Type B pancreatic cell (in vitro differentiated cells): Measurements from ENCODE around the gene LLPH. TPM values are rescaled to one million over a fixed set of nuclear protein-coding genes. Genes with fewer than 3 reads are reported as not detected.

ENCODE experiments used
- DNase-seq: peaks from one replicate; pipeline ENCODE4 v3.0.0; 2021; ENCODE audit warnings: mixed read lengths; ENCODE audit not compliant: unreplicated experiment; ENCODE audit errors: extremely low spot score
- H3K27ac Mint-ChIP-seq: 2 replicates; pipeline ENCODE4 v1.8.0; 2021; ENCODE audit warnings: mild to moderate bottlenecking, mixed read lengths
- H3K27me3 Mint-ChIP-seq: 2 replicates; pipeline ENCODE4 v1.8.0; 2021; ENCODE audit warnings: mixed read lengths
- H3K36me3 Mint-ChIP-seq: 2 replicates; pipeline ENCODE4 v1.8.0; 2021; ENCODE audit warnings: mixed read lengths
- H3K4me1 Mint-ChIP-seq: one replicate; pipeline ENCODE4 v1.8.0; 2021; ENCODE audit warnings: mixed read lengths; ENCODE audit not compliant: unreplicated experiment
- H3K4me3 Mint-ChIP-seq: 2 replicates; pipeline ENCODE4 v1.8.0; 2021; ENCODE audit warnings: mild to moderate bottlenecking, mixed read lengths
- H3K9me3 Mint-ChIP-seq: 2 replicates; pipeline ENCODE4 v1.8.0; 2021; ENCODE audit warnings: mixed read lengths
- total RNA-seq: library from RNA; stranded (reverse); gene quantifications from 2 replicates; pipeline ENCODE4 v1.2.1, GENCODE V29; 2021; ENCODE audit warnings: low replicate concordance
- TF ChIP-seq, protein P1 (sequence below): fragments of 200-600 bp; sonication (generic); conservative IDR thresholded peaks from 2 replicates; pipeline ENCODE4 v1.5.0; 2021; ENCODE audit warnings: antibody characterized with exemption, mild to moderate bottlenecking

LLPH gene
- total RNA-seq, 1 donor from 2014 or later = 26.3 TPM

DNA sequence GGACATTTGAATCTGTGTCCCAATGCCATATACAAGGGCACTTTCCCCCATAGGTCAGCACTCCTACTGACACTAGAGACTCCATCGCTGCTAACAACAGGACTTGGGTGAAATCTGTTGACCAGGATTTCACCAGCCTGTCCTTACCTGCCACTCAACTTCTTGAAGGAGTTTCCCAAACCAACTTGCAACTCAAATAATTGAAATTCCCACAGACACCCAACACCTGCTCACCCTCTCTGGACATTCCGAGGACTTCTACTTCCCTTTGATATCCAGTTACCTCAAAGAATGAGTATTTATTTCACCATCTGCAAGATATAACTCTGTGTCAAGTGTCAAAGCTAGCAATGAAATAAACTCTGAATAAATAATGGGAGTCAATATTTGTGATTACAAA, 44.6 kb downstream of the LLPH start:
- no peaks in the 10 kb centered on the region for H3K9me3 Mint-ChIP-seq
- no peak overlapping the region for H3K27ac Mint-ChIP-seq
- no peak overlapping the region for H3K4me3 Mint-ChIP-seq
- peaks cover 9% of the 10 kb centered on the region for H3K4me1 Mint-ChIP-seq
- TF ChIP-seq, protein P1, sequence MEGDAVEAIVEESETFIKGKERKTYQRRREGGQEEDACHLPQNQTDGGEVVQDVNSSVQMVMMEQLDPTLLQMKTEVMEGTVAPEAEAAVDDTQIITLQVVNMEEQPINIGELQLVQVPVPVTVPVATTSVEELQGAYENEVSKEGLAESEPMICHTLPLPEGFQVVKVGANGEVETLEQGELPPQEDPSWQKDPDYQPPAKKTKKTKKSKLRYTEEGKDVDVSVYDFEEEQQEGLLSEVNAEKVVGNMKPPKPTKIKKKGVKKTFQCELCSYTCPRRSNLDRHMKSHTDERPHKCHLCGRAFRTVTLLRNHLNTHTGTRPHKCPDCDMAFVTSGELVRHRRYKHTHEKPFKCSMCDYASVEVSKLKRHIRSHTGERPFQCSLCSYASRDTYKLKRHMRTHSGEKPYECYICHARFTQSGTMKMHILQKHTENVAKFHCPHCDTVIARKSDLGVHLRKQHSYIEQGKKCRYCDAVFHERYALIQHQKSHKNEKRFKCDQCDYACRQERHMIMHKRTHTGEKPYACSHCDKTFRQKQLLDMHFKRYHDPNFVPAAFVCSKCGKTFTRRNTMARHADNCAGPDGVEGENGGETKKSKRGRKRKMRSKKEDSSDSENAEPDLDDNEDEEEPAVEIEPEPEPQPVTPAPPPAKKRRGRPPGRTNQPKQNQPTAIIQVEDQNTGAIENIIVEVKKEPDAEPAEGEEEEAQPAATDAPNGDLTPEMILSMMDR = no peak
- no peaks in the 10 kb centered on the region for H3K36me3 Mint-ChIP-seq
- peaks cover 4% of the 10 kb centered on the region for H3K27me3 Mint-ChIP-seq
- DNase-seq = no peak

DNA sequence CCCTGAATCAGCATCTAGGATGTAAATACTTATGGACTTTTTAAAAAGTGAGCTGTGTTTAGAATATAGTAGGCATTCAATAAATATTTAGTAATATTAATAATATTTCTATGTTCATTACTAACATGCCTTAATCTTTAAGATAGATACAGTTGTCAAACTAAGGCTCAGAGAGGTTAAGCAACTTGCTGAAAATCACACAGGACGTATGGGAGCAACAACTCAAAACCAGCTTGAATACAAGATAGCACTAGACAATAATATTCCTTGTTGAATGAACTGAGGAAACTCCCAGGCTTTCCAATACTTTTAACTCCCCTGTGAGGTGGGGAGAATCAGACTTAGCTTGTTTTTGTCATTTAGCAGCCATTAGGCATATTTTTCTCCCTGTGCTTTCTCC, 45.3 kb downstream of the LLPH start:
- Mint-ChIP-seq H3K4me1 (peaks cover 9% of the 10 kb centered on the region), H3K36me3 (no peaks in the 10 kb centered on the region), H3K9me3 (no peaks in the 10 kb centered on the region)

DNA sequence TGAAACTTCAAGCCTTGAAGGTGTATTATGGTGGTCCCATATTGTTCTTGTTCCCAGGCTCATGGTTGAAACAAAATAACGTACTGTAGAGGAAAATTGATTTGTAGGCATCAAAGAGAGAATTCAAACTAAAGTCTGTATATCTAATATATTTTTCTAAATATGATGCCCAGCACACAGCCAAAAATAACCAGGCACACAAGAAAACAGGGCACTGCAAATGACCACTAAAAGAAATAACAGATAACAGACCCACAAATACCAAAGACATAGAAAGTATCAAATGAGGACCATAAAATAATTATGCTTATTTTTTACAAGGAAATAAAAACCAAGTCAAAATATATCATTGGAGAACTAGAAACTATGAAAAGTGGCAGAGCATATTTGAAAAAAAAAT, 46.8 kb downstream of the LLPH start:
- H3K36me3 Mint-ChIP-seq = no peaks in the 10 kb centered on the region
- H3K9me3 Mint-ChIP-seq = no peaks in the 10 kb centered on the region
- no peak overlapping the region for H3K27ac Mint-ChIP-seq
- DNase-seq = no peak
- H3K27me3 Mint-ChIP-seq = peaks cover 4% of the 10 kb centered on the region
- H3K4me1 Mint-ChIP-seq = peaks cover 9% of the 10 kb centered on the region
- TF ChIP-seq, protein P1 = no peak
- no peak overlapping the region for H3K4me3 Mint-ChIP-seq

More for the DNA sequence above, 45.3 kb downstream of the LLPH start:
- Mint-ChIP-seq H3K27me3 (peaks cover 4% of the 10 kb centered on the region), H3K27ac (no peak overlapping the region), H3K4me3 (no peak overlapping the region)
- TF ChIP-seq, protein P1 = no peak
- DNase-seq = no peak

DNA sequence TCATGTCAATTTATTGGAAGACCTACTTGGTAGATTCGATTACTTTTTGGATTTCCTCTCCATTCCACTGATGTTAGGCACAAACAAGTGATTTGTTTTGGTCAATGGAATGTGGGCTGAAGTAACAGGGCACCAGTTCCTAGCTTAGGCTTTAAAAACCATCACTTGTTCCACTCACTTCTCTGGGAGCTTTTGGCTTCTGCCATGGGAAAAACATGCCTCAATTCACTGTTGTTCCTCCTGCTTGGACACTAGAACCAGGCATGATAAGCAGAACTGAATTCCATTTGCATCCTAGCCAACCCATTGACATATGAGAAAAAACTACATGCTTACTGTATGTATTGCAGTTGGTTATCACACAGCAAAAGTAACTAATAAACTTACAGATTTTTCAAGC, 47.8 kb downstream of the LLPH start:
- Mint-ChIP-seq H3K9me3 (no peaks in the 10 kb centered on the region), H3K4me3 (no peak overlapping the region), H3K4me1 (peaks cover 9% of the 10 kb centered on the region), H3K36me3 (no peaks in the 10 kb centered on the region), H3K27ac (no peak overlapping the region), H3K27me3 (peaks cover 4% of the 10 kb centered on the region)
- TF ChIP-seq, protein P1 = no peak
- DNase-seq = no peak

DNA sequence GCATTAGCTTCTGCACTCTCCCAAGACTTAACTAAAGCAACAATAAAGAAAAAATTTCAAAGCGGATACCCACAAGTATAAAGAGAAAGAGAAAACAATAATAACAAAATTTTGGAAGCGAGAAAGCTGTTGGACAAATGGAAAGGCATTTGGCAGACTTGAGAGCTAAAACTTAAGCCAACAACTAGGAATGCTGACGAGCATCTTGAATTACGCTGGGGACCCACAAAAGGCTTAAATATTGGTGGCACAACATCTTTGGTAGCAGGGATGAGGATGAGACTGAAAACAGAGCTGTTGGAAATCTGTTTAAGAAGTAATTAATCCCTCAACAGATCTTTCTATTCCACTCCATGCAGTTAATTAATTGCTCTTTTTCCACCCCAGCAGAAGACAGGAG, 49.8 kb downstream of the LLPH start:
- TF ChIP-seq, protein P1 = no peak
- H3K27me3 Mint-ChIP-seq = no peaks in the 10 kb centered on the region

DNA sequence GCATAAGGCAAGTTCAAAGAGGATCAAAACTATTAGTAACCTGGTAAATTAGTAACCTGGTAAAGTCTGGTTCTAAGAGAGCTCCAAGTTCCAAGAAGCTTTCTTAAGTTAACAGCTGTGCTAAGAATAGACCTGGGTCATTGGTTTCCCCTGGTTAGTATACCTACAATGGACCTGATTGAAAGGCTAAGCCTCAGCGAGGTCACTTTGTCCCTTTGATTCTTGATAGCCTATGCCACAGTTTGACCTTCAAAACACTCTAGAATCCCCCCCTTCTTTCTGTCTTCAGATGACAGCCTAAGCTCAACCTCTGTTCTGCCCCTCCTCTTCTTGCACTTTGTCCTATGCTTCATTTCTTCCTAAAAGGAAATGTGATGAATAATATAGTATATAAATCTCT, 53.0 kb downstream of the LLPH start:
- TF ChIP-seq, protein P1 = no peak
- H3K36me3 Mint-ChIP-seq = no peaks in the 10 kb centered on the region
- H3K9me3 Mint-ChIP-seq = no peaks in the 10 kb centered on the region
- no peak overlapping the region for H3K4me3 Mint-ChIP-seq
- H3K27me3 Mint-ChIP-seq = no peaks in the 10 kb centered on the region
- peaks cover 5% of the 10 kb centered on the region for H3K4me1 Mint-ChIP-seq
- no peak for DNase-seq
- no peak overlapping the region for H3K27ac Mint-ChIP-seq

More for the DNA sequence above, 49.8 kb downstream of the LLPH start:
- no peaks in the 10 kb centered on the region for H3K36me3 Mint-ChIP-seq
- H3K4me3 Mint-ChIP-seq = no peak overlapping the region
- no peak for DNase-seq
- H3K27ac Mint-ChIP-seq = no peak overlapping the region
- no peaks in the 10 kb centered on the region for H3K4me1 Mint-ChIP-seq
- no peaks in the 10 kb centered on the region for H3K9me3 Mint-ChIP-seq
